ENCODE results near the gene CXCL12. TPM values are rescaled to one million over a fixed set of nuclear protein-coding genes. Genes with fewer than 3 reads are reported as not detected.
A peak's percentile ranks its signal among the peaks of the same experiment; 100 is the strongest.

The CXCL12 gene
- total RNA-seq, 1 donor from 2014 or later = 83.5 TPM

DNA sequence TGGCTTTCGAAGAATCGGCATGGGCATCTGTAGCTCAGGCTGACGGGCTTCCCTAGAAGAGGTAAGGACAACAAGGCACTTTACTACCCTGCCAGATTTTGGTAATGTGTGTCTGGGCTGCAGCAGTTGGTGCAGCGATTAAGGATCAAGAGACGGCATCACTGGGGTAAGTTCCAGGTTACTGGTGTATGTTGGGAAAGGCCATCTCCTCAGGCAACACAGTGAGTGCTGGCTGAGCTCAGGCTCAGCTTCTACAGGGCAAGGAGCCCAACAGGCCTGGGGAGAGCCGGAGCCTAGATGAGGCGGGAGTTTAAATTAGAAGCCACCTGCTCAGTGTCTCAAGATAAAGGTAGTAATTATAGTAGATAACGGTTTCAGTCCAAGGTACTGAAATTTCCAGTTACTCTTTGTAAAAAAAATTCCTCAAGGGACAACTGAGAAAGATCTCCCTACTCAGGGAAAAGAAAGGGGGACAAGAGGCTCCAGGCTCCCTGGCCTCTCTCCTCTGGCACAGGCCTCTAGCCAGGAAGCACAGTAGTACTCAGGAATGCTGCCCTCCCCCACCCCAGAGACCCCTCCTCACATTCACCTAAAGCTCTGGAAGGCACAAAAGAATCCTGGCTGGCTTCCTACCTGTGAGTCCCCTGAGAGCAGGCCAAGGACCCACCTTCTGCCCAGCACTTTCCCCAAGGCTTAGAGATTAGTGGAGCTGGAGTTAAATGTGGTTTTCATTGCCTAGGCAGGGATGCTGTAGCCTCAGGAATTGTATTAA is 3.9 kb downstream of the CXCL12 start:
- peaks cover 20 to 39% (median 27%) of the 10 kb centered on the region in 3 donors for H3K36me3 ChIP-seq (ENCODE audit: control insufficient read depth in 3 of 3, insufficient read depth in 3 of 3, low read length in 3 of 3)
- peaks cover 59 to 72% (median 69%) of the 10 kb centered on the region in 3 donors for H3K4me1 ChIP-seq (ENCODE audit: control insufficient read depth in 3 of 3, insufficient read depth in 3 of 3, low read length in 3 of 3)
- H3K27me3 ChIP-seq (ENCODE audit: control insufficient read depth in 3 of 3, insufficient read depth in 3 of 3, low read length in 3 of 3) = no peaks in the 10 kb centered on the region
- peak overlapping the region; percentile 20 to 61 (median 58) for H3K9ac ChIP-seq (ENCODE audit: low read depth in 1 of 3, low read length in 3 of 3)
- H3K9me3 ChIP-seq (ENCODE audit: control insufficient read depth in 3 of 3, low read length in 3 of 3) = no peaks in the 10 kb centered on the region
- H3K27ac ChIP-seq (ENCODE audit: low read depth, low read length) = peak overlapping the region; percentile 80
- peak overlapping the region; percentile 14 to 30 (median 23) for H3K4me3 ChIP-seq (ENCODE audit: low read length in 3 of 3)

DNA sequence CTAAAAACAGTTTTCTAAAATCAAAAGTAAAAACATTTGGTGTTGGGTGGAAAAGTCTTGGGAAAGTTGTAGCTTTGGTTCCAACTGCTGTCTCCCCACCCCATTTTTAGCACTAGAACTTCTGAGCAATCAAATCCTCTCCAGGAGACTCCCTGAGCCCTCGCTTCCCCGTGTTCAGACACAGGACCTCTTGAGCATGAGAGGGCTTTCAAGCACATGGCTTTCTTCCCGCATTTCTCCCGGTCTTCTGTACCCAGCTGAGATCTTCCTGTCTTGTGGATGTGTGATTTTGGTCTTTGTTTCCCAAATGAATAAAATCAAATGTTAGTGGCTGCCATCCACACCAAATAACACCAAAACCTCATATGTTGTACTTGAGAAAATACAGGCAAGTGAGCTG is 5.0 kb downstream of the CXCL12 start:
- Histone ChIP-seq H3K4me3 (ENCODE audit: low read length in 3 of 3) (peak overlapping the region in 2 of 3 donors; percentile 23 to 25), H3K27ac (ENCODE audit: low read depth, low read length) (peak overlapping the region; percentile 80), H3K27me3 (ENCODE audit: control insufficient read depth in 3 of 3, insufficient read depth in 3 of 3, low read length in 3 of 3) (no peaks in the 10 kb centered on the region), H3K9ac (ENCODE audit: low read depth in 1 of 3, low read length in 3 of 3) (peak overlapping the region in 1 of 3 donors; percentile 27), H3K36me3 (ENCODE audit: control insufficient read depth in 3 of 3, insufficient read depth in 3 of 3, low read length in 3 of 3) (peaks cover 26 to 46% (median 36%) of the 10 kb centered on the region in 3 donors), H3K9me3 (ENCODE audit: control insufficient read depth in 3 of 3, low read length in 3 of 3) (no peaks in the 10 kb centered on the region), H3K4me1 (ENCODE audit: control insufficient read depth in 3 of 3, insufficient read depth in 3 of 3, low read length in 3 of 3) (peaks cover 59 to 77% (median 69%) of the 10 kb centered on the region in 3 donors)

DNA sequence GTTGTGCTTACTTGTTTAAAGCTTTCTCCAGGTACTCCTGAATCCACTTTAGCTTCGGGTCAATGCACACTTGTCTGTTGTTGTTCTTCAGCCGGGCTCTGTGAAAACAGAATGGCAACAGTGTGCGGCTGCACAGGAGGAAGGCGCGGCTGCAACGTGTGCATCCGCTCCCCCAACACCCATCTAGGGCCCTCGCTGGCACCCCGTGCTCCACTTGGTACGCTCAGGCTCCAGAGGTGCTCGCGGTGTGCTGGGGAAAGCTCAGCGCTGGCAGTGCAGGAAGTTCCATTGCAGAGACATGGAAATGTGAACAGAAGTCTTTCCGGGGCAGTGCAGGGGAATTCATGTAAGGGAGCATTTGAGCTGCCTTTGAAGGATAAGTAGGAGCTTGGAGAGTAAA is 6.3 kb downstream of the CXCL12 start:
- H3K9ac ChIP-seq (ENCODE audit: low read depth in 1 of 3, low read length in 3 of 3) = peak overlapping the region in 1 of 3 donors; percentile 34
- H3K27ac ChIP-seq (ENCODE audit: low read depth, low read length) = no peak overlapping the region
- no peak overlapping the region for H3K4me3 ChIP-seq (ENCODE audit: low read length in 3 of 3)
- H3K9me3 ChIP-seq (ENCODE audit: control insufficient read depth in 3 of 3, low read length in 3 of 3) = no peaks in the 10 kb centered on the region
- H3K27me3 ChIP-seq (ENCODE audit: control insufficient read depth in 3 of 3, insufficient read depth in 3 of 3, low read length in 3 of 3) = no peaks in the 10 kb centered on the region
- peaks cover 39 to 58% (median 47%) of the 10 kb centered on the region in 3 donors for H3K36me3 ChIP-seq (ENCODE audit: control insufficient read depth in 3 of 3, insufficient read depth in 3 of 3, low read length in 3 of 3)
- H3K4me1 ChIP-seq (ENCODE audit: control insufficient read depth in 3 of 3, insufficient read depth in 3 of 3, low read length in 3 of 3) = peaks cover 55 to 69% (median 58%) of the 10 kb centered on the region in 3 donors

DNA sequence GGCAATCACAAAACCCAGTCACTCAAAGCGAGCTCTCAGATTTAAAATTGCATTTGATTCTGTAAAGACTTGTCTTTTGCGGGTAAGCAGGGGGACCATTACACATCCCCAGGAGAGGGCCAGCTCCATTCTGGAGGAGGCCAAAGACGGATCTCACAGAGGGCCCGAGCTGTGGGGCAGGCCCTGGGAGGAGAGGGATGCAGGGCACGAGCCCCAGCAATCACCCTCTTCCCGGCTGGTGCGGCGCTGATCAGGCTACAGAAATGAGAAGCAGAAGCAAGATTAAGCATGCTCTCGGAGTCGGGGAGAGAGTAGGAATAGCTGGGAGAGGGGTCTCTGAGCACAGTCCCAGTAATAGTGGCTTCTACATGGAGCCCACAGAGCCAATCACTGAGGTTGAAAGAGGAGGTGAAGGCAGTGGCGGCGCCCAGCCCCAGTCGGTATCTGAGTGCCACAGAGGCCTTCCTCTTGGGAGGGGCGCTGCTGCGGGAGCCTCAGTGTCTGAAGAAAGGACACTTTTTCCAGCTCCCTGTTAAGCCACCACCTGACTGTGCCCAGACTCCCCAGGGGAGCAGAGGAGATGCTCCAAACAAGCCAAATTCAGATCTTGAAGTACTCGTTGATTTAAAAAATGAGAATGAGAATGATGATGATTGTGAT is 7.1 kb downstream of the CXCL12 start:
- Histone ChIP-seq H3K4me3 (ENCODE audit: low read length in 3 of 3) (no peak overlapping the region), H3K36me3 (ENCODE audit: control insufficient read depth in 3 of 3, insufficient read depth in 3 of 3, low read length in 3 of 3) (peaks cover 47 to 66% (median 55%) of the 10 kb centered on the region in 3 donors), H3K27me3 (ENCODE audit: control insufficient read depth in 3 of 3, insufficient read depth in 3 of 3, low read length in 3 of 3) (no peaks in the 10 kb centered on the region), H3K27ac (ENCODE audit: low read depth, low read length) (no peak overlapping the region), H3K9ac (ENCODE audit: low read depth in 1 of 3, low read length in 3 of 3) (peak overlapping the region in 1 of 3 donors; percentile 43), H3K9me3 (ENCODE audit: control insufficient read depth in 3 of 3, low read length in 3 of 3) (no peaks in the 10 kb centered on the region), H3K4me1 (ENCODE audit: control insufficient read depth in 3 of 3, insufficient read depth in 3 of 3, low read length in 3 of 3) (peaks cover 47 to 60% (median 50%) of the 10 kb centered on the region in 3 donors)

DNA sequence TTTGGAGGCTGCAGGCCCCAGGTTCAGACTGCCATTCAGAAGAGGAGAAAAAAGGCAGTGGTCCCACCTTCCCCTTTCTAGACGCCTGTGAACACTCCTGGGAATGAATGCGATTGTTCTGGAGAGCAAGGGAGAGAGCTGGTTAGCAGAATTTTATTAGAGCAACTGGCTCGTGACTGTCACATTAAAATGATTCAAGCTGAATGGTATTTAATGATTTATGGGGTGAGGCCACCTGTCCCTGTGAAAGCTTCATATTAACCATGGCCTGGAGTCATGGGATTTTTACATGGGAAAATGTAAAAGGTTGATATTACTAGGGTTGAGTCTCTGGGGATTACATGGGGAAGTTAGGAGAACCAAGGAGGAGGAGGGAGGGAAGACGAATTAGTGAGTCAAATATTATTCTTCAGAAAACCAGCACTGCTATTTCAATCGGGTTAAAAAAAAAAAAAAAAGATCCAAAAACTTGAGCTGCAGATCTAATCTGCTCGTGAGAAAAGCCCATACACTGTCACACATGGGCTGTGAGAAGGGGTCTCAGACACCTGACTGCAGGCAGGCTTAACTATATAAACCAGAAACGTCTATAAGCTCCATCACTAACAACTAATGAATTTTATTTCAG is 8.3 kb downstream of the CXCL12 start:
- Histone ChIP-seq H3K27ac (ENCODE audit: low read depth, low read length) (no peak overlapping the region), H3K4me3 (ENCODE audit: low read length in 3 of 3) (no peak overlapping the region), H3K36me3 (ENCODE audit: control insufficient read depth in 3 of 3, insufficient read depth in 3 of 3, low read length in 3 of 3) (peaks cover 57 to 78% (median 67%) of the 10 kb centered on the region in 3 donors), H3K27me3 (ENCODE audit: control insufficient read depth in 3 of 3, insufficient read depth in 3 of 3, low read length in 3 of 3) (no peaks in the 10 kb centered on the region), H3K4me1 (ENCODE audit: control insufficient read depth in 3 of 3, insufficient read depth in 3 of 3, low read length in 3 of 3) (peaks cover 36 to 49% (median 39%) of the 10 kb centered on the region in 3 donors), H3K9ac (ENCODE audit: low read depth in 1 of 3, low read length in 3 of 3) (peak overlapping the region in 2 of 3 donors; percentile 8 to 57), H3K9me3 (ENCODE audit: control insufficient read depth in 3 of 3, low read length in 3 of 3) (no peaks in the 10 kb centered on the region)

DNA sequence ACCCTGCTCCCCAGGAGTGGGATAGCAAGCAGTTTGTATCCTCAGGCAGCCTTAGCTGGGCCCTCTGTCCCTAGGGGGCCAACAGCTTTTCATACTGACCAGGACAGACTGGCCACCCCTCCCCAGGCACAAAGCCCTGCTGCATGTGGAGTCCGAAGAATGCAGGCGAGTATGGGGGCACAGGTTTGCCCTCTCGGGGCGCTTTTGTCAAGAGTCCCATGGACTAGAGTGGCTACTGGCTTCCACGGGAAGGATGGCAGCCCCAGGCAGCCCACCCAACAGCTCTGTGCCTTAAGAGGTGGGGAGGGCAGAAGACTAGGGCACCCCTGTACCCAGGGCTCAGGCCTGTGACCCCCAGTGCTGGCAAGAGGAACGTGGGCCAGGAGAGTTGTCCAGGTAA is 10.7 kb downstream of the CXCL12 start:
- Histone ChIP-seq H3K36me3 (ENCODE audit: control insufficient read depth in 3 of 3, insufficient read depth in 3 of 3, low read length in 3 of 3) (peaks cover 60 to 85% (median 82%) of the 10 kb centered on the region in 3 donors), H3K27me3 (ENCODE audit: control insufficient read depth in 3 of 3, insufficient read depth in 3 of 3, low read length in 3 of 3) (no peaks in the 10 kb centered on the region), H3K4me1 (ENCODE audit: control insufficient read depth in 3 of 3, insufficient read depth in 3 of 3, low read length in 3 of 3) (peaks cover 12 to 25% (median 16%) of the 10 kb centered on the region in 3 donors), H3K9me3 (ENCODE audit: control insufficient read depth in 3 of 3, low read length in 3 of 3) (no peaks in the 10 kb centered on the region), H3K27ac (ENCODE audit: low read depth, low read length) (no peak overlapping the region), H3K4me3 (ENCODE audit: low read length in 3 of 3) (no peak overlapping the region), H3K9ac (ENCODE audit: low read depth in 1 of 3, low read length in 3 of 3) (no peak overlapping the region)

DNA sequence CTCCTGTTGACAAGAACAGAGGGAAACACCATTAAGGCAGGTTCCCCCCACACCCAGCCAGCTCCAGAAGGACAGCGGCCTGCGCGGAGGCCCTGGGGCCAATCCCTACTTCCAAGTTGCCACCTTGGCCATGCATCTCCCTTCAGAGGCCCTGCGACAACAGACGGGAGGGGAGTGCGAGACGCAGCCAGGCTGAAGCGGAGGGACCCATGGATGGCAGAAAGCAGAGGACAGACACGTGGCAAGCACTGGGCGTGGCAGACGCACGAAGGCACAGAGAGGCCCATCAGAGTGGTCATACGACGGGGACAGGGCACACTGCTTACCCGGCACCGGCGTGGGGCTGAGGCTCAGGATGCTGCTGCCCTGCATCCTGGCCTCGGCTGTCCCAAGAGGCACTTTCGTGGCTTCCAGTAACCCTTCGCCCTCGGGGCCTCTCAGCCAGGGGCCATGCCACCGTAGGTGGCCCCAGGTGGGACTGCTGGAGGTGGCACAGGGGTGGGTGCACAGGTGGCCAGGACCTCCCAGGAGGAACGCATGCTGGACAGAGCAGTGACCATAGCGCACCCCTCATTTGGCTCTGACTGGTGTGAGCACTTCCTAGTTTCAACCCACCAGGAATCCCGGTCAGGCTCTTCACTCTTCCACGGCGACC is 11.4 kb downstream of the CXCL12 start:
- Histone ChIP-seq H3K27me3 (ENCODE audit: control insufficient read depth in 3 of 3, insufficient read depth in 3 of 3, low read length in 3 of 3) (no peaks in the 10 kb centered on the region), H3K4me1 (ENCODE audit: control insufficient read depth in 3 of 3, insufficient read depth in 3 of 3, low read length in 3 of 3) (peaks cover 9 to 21% (median 10%) of the 10 kb centered on the region in 3 donors), H3K36me3 (ENCODE audit: control insufficient read depth in 3 of 3, insufficient read depth in 3 of 3, low read length in 3 of 3) (peaks cover 57 to 79% (median 75%) of the 10 kb centered on the region in 3 donors), H3K4me3 (ENCODE audit: low read length in 3 of 3) (no peak overlapping the region), H3K9ac (ENCODE audit: low read depth in 1 of 3, low read length in 3 of 3) (no peak overlapping the region), H3K27ac (ENCODE audit: low read depth, low read length) (no peak overlapping the region), H3K9me3 (ENCODE audit: control insufficient read depth in 3 of 3, low read length in 3 of 3) (no peaks in the 10 kb centered on the region)

DNA sequence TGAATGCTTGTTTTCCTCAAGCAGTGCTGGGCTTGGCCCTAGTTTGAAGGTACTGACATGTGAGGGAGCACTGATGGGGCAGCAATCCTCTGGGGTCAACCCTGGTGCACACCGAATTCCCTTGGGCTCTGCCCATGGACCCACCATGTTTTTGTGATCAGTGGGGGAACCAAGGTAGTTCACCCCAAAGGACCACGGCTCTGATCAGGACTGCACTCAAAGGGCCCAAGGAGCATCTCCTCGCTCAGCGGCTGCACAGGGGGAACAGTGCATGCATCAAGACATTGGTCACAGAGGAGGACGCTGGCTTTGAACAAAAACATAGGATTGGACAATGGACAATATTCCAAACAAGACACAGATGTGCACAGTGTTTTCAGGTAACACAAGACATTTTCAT is 12.7 kb downstream of the CXCL12 start:
- H3K9ac ChIP-seq (ENCODE audit: low read depth in 1 of 3, low read length in 3 of 3) = no peak overlapping the region
- no peak overlapping the region for H3K4me3 ChIP-seq (ENCODE audit: low read length in 3 of 3)
- no peaks in the 10 kb centered on the region for H3K27me3 ChIP-seq (ENCODE audit: control insufficient read depth in 3 of 3, insufficient read depth in 3 of 3, low read length in 3 of 3)
- no peak overlapping the region for H3K27ac ChIP-seq (ENCODE audit: low read depth, low read length)
- H3K9me3 ChIP-seq (ENCODE audit: control insufficient read depth in 3 of 3, low read length in 3 of 3) = no peaks in the 10 kb centered on the region
- peaks cover 9 to 16% (median 10%) of the 10 kb centered on the region in 3 donors for H3K4me1 ChIP-seq (ENCODE audit: control insufficient read depth in 3 of 3, insufficient read depth in 3 of 3, low read length in 3 of 3)
- peaks cover 47 to 69% (median 63%) of the 10 kb centered on the region in 3 donors for H3K36me3 ChIP-seq (ENCODE audit: control insufficient read depth in 3 of 3, insufficient read depth in 3 of 3, low read length in 3 of 3)

DNA sequence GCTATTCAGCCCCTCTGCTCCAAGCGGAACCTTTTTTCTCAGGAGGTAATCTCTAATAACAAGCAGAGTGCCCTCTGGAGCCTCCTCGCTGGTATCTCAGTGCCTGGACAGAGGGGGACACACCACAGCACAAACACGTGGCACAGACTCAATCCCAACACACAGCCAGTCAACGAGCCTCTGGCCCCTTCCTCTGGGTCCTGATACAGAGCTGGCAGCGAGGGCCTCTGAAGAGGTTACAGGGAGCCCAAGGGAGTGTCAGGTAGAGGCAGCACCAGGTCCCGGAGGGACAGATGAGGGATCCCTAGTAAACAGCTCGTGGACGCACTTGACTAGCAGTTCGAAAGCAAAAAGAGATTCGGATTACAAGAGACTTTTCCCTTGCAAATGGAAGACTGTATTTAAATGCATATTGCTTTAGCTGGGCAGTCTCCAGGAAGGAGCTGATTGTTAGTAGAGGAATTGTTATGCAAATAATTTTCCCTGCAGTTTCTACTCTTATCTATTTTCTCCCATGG is 14.1 kb downstream of the CXCL12 start:
- H3K4me3 ChIP-seq (ENCODE audit: low read length in 3 of 3) = no peak overlapping the region
- H3K27ac ChIP-seq (ENCODE audit: low read depth, low read length) = no peak overlapping the region
- no peaks in the 10 kb centered on the region for H3K9me3 ChIP-seq (ENCODE audit: control insufficient read depth in 3 of 3, low read length in 3 of 3)
- peaks cover 0 to 5% (median 0%) of the 10 kb centered on the region in 3 donors for H3K4me1 ChIP-seq (ENCODE audit: control insufficient read depth in 3 of 3, insufficient read depth in 3 of 3, low read length in 3 of 3)
- peaks cover 47 to 58% (median 58%) of the 10 kb centered on the region in 3 donors for H3K36me3 ChIP-seq (ENCODE audit: control insufficient read depth in 3 of 3, insufficient read depth in 3 of 3, low read length in 3 of 3)
- no peak overlapping the region for H3K9ac ChIP-seq (ENCODE audit: low read depth in 1 of 3, low read length in 3 of 3)
- H3K27me3 ChIP-seq (ENCODE audit: control insufficient read depth in 3 of 3, insufficient read depth in 3 of 3, low read length in 3 of 3) = no peaks in the 10 kb centered on the region

Measured in skeletal muscle tissue (tissue), 4 donors.